VCaP (cell line): Measurements from ENCODE around the gene ZNF292.

Experiments used
- H3K27ac ChIP-seq: fragments of 450-650 bp; 2 replicates; pipeline ENCODE4 v1.5.1; 2017
- CTCF ChIP-seq: fragments of 450-650 bp; conservative IDR thresholded peaks from 2 replicates; pipeline ENCODE4 v1.5.1; 2017; ENCODE audit warnings: mild to moderate bottlenecking, moderate library complexity

ZNF292 gene

GRCh38 chr6:87277123-87277522, 121.8 kb downstream of the ZNF292 start:
- TF ChIP-seq CTCF, result peak; percentile 79
- H3K27ac ChIP-seq, result peak overlapping the region; percentile 68

DNA sequence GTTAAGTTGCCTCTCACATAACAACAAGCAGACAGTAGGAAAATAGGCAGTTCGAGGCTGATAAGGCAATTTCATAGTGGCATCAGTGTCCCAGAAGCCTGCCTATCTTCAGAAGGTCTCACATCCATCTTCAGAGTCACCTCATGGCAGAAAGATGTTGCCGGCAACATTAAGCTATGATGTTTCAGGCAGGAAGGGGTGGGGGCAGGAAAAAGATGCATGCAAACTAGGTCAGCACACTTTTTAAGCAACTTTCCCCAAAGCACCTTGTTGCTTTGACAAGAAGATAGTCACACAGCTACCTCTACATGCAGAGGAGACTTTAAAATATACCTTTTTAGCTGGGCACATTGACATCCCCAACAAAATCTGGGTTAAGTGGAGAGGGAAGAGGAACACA, 123.8 kb downstream of the ZNF292 start:
- H3K27ac ChIP-seq, result no peak overlapping the region
- no peak for TF ChIP-seq CTCF

- H3K27ac ChIP-seq, result no peak overlapping the region
- TF ChIP-seq CTCF, result no peak
Observed at GRCh38 chr6:87281426-87281825, 126.1 kb downstream of the ZNF292 start.

DNA sequence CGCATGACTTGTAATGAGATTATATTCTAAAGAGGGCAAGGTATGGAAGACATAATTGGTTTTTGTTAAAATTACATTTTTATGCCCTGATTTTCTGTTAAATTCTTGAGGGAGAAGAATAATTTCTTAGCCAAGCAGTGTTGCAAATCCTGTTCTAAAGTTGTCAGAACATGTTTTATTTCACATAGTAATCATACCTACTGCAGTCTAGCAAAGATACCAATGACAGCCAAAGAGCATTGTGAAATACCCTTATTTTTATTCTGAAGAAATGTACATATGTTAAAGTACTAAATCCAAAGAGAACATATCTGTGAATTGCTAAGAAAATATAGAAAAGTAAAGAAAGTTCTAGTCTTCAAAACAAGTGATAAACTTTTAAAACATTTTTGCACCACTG, 127.4 kb downstream of the ZNF292 start:
- no peak overlapping the region for H3K27ac ChIP-seq
- no peak for TF ChIP-seq CTCF

DNA sequence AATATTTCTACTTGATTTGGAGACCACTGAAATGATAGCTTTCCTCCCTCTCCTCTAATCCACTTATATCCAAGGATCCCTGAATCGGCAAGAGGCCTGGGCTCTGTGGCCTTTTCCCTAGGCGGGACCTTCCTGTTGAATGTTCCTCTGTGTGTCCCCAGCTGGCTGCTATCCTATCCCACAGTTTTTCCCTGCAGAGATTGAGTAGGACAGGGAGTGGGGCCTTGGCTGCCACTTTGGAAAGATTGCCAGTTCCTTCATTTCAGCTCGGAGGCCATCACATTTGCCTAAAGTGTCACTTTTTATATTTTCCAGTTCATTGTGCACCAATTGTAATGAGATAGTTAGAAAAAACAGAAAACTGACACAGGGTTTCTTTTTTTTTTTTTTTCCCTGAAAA, 128.1 kb downstream of the ZNF292 start:
- TF ChIP-seq CTCF, result no peak
- no peak overlapping the region for H3K27ac ChIP-seq

DNA sequence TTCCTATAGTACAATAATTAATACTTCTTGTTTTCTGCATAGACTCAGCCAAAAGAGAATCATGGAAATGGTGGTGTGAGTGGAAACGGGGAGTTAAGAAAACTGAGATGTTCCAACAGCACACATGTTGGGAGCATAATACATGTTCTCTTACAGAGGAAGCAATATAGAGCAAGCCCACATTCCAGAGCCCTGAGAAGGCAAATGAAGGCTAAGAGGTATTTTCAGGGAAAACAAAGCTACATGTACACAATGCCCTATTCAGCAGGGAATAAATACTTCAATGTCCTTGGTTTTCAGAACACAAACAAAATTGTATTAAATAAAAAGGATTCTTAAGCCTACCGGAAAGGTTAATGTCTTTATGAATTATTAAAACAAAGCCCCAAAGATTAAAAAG, 131.9 kb downstream of the ZNF292 start:
- TF ChIP-seq CTCF, result no peak
- no peak overlapping the region for H3K27ac ChIP-seq

- H3K27ac ChIP-seq, result no peak overlapping the region
- TF ChIP-seq CTCF, result no peak
Observed at GRCh38 chr6:87289571-87289970, 134.2 kb downstream of the ZNF292 start.

- no peak overlapping the region for H3K27ac ChIP-seq
- TF ChIP-seq CTCF, result no peak
Observed at GRCh38 chr6:87291883-87292282, 136.5 kb downstream of the ZNF292 start.
